GM21786 (cell line): ENCODE data around the gene PPP4C.

Experiments used
- ATAC-seq: cut with Tn5 transposase; IDR thresholded peaks from one replicate; pipeline ENCODE4 v1.9.1; 2021; ENCODE audit not compliant: unreplicated experiment

The PPP4C gene

DNA sequence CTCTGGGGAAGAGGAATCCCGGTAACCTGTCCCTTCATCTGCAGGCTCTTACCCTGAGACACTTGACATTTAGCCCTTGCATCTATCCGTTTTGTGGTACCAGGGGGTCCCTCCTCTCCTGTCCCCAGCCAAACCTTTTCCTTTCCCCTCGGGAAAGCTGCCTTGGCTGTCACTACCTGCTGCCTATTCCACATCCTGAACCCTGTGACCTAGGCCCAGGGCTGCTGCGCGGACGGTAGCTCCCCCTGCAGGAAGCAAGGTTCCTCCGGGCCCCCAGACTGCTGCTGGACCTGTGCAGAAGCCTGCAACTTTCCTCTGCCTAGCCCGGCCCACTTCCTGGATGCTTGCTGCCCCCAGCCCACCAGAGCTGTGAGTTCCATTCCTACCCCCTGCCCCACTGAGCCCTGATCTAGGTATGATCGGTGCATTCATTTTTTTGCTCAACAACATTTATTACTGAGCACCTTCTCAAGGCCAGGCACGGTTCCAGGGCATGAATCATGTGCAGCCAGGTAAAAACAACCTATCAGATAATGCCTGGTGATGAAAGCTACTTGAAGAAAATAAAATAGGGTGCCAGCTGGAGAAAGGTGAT, 20.7 kb upstream of the PPP4C start:
- no peak for ATAC-seq

DNA sequence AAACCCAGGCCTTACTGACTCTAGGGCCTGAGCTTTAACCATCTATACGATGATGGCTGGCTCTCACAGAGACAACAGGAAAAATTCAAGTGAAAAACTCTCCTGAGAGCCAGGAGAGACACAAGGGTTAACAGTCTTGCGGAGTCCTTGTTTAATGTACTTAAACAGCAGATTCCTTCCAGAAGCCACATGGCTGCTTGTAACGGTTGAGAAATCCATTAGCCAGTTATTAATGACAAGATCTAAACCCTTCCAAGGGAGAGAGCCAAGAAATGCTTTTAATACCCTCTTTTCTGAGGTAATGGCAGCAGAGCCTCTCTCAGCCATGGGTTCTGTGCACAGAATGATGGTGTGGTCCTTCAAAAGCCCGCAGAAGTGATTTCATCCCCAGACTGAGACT, 15.4 kb upstream of the PPP4C start:
- ATAC-seq = no peak

DNA sequence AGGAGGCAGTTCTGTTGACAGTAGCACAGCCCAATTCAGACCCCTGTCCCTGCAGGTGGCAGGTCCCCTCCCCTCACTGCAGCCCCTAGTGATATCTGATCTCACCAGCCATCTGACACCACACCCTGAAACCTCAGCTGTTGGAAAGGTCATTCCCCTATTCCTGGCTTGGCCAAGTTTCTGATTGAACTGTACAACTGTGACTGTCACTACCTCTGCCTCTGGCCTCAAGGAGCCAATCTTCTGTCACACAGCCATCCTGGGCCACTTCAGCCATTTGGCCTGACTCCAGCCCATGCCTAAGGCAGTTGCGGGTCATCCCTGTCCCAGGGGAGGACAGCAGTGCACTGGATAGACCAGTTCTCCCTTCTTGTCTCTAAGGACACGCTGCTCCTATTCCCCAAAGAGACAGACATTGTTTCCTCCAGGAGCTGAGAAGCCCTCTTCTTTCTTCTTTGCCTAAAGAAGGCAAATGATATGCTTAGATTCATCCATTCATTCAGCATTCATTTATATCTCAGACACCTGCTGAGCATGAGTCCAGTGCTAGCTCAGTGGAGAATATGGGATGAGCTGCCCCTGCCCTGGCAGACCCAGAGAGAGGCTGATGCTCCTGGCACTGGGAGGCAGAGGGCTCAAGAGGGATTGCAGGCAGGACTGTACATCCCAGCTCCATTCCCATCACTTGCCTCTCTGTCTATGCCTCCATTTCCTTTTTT, 14.8 kb upstream of the PPP4C start:
- ATAC-seq = no peak

DNA sequence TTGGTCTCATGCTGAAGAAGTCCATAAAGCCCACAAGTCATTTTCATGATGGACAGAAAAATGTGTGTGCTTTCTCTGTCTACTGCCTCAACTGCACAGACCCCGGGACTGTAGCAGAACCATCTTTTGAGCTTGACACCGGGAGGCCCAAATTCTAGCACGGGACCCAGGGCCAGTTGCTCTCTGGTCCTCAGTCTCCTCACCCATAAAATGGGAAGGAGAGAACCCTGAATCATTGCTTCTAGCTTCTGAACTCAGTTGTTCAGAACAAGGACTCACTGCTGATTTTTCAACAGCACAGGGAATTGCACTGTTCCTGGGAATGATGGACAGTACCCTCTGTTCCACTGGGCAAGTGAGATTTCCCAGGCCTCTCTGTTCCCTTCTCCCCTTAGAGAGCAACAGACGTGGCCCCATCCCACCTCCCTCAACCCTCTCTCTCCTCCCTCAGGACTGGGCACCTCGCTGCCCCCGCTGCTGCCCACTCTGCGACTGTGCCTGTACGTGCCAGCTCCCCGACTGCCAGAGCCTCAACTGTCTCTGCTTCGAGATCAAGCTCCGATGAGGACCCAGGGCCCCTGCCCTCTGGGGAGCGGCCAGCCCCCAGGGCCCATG, 12.4 kb upstream of the PPP4C start:
- ATAC-seq = no peak

DNA sequence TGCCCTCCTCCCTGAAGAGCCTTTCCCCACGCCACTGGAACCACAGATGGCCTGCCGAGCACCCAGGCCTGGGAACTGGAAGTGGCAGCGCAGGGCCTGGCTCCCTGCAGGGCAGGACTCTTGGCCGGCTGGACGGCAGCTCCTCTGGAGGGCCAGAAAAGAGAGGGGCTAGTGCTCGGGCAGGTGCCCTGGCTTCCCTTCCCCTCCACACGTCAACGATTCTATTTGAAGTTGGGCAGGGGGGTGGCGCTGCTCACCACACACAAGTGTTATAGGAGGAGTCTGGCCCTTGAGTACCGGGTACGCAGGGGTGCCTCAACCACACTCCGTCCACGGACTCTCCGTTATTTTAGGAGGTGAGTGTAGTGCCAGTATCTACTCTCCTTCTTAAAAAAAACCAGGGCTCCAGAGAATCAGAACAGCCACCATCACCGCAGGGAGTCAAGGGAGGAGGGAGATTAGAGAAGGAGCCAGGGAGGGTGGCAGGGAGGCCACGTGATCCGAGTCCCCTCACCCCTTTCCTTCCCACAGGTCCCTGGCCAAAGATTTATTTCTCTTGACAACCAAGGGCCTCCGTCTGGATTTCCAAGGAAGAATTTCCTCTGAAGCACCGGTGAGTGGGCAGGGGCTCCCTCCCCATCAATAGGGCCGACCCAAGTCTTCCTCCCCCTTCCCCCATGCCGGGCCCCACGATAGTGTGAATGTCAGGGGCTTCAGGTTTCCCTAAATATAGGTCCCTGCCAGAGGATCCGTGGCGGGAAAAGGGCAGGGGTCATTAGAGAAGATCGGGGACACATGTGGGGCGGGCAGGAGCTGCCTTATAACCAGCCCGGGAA, 11.7 kb upstream of the PPP4C start:
- peak; percentile 31 for ATAC-seq

DNA sequence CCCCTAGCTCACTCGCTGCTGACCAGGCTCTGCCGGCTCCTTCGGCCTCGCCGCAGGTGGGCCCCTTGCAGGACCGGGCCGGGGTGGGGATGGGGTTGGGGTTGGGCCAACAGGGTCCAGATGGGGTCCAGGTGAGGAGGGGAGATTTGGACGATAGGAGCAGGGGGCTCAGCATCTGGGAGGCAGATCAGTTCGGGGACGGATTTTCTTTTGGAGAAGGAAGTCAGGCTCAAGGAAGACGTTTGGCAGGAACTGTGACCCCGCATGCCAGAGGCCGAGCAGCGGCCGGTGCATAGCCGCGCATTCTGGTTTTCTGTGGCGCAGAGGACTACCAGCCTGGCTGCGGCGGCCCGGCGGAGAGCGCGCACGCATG, 11.1 kb upstream of the PPP4C start:
- ATAC-seq = no peak

DNA sequence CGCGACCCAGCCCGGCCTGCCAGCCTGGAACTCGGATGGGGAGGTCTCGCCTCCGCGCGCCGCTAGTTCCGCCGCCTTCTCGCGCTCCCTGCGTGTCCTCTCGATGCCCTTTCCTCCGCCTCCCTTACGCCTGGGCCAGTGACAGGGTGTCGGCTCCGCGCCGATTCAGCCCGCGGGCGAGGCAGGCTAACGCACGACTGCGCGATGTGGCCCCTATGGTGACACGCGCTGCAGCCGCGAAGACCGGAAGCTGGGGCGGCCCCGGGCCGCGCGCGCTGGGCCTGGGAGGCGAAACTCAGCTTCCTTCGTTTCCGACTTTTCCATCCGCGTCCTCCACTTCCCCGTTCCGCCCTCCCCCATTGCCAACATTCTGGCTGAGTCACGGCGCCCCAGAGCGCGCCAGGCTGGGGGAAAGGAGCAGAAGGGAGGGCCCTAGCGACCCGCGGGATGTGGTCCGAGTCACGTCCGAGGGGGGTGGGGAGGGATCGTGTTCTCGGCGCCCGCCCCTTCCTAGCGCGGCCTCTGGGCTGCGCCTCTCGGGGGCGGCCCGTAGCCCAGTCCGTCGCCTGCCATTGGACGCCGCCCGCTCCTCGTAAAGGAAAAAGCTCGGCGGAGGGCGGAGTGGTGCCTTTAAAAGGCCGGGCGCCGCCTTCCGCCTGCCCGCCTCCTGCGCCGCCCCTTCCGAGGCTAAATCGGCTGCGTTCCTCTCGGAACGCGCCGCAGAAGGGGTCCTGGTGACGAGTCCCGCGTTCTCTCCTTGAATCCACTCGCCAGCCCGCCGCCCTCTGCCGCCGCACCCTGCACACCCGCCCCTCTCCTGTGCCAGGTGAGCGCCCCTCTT, 10.5 kb upstream of the PPP4C start, which contains the start of gene ALDOA:
TSS of gene ALDOA (plus strand) at position 659 of the 841 bp plus-strand sequence. CDS start 1,138 bp downstream, outside the sequence.
- peak; percentile 76 for ATAC-seq

DNA sequence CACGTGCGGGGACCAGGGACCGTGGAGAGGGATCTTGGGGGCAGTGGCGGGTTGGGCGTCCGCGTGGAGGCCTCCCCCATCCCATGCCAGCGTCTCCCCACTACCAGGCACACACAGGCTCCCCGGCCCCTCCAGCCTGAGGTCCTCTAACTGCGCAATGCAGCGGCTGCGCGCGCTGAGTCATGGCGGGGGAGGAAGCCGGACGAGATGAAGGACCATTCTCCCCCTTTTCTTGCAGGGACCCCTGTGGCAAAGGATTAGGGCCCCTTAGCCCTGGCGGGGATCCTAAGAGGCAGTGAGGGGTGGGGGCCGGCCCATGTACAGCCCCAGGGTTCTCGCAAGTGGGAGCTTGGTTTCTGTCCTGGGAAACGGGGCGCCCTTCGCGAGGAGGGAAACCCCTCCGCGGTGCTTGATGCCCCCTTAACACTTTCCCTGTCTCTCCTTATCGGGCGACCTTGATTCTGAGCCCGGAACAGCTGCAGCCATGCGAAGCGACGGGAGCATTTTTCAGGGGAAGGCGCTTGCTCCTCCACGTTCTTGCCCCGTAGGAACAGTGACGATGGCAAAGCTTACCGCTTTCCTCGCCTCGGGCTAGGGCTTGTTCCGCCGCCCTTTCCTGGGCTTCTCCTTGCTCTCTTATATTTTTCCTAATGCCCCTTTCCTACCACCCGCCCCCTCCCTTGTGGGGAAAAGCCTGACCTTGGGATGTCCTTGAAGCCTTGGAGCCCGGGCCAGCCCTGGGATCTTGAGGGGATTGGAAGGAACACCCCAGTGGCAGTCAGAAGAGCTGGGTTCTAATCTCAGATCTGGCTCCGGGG, 9.6 kb upstream of the PPP4C start:
- ATAC-seq = peak; percentile 1

DNA sequence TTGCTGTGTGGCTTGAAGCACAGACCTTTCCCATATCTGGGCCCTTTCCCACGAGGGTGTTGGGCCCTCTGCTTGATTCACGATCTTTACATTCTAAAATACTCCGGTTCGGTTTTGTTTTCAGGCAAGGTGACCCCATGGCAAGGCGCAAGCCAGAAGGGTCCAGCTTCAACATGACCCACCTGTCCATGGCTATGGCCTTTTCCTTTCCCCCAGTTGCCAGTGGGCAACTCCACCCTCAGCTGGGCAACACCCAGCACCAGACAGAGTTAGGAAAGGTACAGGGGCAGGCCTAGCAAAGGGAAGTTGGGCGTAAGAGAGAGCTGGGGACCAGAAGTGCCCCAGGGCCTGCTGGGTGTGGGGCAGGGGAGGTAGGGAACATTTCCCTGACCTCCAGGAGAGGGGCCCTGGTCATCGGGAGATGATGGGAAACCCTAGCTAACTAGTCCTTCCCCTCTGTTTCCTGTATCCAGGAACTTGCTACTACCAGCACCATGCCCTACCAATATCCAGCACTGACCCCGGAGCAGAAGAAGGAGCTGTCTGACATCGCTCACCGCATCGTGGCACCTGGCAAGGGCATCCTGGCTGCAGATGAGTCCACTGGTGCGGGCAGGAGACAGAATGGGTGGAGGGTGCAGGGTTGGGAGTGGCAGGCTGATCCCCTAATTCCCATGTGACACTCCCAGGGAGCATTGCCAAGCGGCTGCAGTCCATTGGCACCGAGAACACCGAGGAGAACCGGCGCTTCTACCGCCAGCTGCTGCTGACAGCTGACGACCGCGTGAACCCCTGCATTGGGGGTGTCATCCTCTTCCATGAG, 8.8 kb upstream of the PPP4C start:
- ATAC-seq = no peak

DNA sequence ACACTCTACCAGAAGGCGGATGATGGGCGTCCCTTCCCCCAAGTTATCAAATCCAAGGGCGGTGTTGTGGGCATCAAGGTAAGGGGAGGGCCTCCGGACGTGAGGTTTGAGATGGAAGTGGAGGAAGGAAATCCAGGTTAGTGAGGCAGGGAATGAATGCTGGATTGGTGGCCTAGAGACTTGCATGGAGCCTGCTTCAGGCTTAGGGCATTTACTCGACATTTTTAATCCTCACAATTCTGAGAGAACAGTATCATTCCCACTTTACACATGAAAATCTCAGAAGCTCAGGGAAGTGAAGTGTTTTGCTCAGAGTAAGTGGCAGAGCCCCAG, 8.2 kb upstream of the PPP4C start:
- ATAC-seq = no peak

DNA sequence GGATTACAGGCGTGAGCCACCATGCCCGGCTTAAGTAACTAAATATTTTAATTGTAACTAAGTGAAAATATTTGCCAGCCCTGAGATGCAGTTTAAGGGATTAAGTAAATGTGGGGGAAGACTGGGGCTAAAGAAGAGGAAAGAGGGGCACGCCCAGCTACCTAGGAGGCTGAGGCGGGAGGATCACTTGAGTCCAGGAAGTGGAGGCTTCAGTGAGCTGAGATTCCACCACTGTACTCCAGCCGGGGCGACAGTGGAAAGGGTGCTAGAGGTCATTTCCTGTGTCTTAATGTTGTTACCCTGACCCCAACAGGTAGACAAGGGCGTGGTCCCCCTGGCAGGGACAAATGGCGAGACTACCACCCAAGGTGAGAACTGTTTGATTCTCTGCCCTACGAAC, 7.5 kb upstream of the PPP4C start:
- no peak for ATAC-seq

DNA sequence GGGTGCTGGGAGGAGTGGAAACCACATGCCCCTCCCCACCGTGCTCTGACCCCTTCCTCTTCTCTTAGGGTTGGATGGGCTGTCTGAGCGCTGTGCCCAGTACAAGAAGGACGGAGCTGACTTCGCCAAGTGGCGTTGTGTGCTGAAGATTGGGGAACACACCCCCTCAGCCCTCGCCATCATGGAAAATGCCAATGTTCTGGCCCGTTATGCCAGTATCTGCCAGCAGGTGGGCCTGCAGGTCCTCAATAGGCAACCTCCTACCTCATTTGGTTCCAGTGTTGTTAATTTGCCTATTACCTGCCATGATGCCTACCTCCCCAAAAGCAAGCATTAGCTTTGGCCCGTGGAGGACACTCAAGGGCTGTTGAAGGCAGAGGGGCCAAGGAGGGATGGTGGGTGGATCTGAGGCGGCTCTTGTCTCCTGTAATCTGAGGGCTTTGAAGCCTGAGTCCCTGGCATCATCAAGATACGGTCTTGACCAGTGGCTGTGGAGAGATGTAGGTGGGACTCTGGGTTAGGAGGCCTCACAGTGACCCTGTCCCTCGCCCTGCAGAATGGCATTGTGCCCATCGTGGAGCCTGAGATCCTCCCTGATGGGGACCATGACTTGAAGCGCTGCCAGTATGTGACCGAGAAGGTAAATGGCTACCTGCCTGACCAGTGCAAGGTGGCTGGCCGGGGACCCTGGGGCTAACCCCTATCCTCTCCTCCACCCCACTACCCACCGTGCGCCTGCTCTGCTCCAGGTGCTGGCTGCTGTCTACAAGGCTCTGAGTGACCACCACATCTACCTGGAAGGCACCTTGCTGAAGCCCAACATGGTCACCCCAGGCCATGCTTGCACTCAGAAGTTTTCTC, 6.8 kb upstream of the PPP4C start:
- ATAC-seq = no peak

DNA sequence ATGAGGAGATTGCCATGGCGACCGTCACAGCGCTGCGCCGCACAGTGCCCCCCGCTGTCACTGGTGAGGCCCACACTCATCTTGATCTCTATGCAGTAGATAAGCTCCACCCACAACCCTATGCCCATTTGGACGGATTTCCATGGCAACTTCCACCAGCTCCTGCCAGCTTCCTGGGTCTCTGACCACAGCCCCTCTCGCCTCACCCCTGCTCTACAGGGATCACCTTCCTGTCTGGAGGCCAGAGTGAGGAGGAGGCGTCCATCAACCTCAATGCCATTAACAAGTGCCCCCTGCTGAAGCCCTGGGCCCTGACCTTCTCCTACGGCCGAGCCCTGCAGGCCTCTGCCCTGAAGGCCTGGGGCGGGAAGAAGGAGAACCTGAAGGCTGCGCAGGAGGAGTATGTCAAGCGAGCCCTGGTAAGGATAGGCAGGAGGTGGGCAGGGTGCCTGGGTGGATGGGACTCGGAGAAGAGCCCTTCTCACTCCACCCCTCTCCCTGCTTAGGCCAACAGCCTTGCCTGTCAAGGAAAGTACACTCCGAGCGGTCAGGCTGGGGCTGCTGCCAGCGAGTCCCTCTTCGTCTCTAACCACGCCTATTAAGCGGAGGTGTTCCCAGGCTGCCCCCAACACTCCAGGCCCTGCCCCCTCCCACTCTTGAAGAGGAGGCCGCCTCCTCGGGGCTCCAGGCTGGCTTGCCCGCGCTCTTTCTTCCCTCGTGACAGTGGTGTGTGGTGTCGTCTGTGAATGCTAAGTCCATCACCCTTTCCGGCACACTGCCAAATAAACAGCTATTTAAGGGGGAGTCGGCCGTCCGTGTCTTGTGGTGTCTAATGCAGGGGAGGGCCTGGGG, 6.0 kb upstream of the PPP4C start:
- ATAC-seq = no peak

DNA sequence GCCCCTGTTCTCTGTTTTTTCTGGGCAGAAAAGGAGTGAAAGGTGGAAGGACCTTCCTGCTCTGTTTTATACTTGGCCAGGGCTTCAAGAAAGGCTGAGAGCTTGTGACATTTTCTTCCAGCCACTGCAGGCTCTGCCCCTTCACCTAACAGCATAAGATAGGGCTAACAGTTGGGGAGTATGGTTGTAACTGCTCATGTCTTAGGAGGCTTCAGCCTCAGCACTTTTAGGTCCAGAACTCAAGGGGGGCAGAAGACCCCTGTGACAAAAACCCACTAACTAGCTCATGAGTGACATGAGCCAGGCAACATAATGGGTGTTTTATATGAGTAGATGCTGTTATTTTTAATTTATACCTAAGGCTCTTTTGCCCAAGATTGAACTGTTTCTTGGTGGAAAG, 5.3 kb upstream of the PPP4C start:
- no peak for ATAC-seq

DNA sequence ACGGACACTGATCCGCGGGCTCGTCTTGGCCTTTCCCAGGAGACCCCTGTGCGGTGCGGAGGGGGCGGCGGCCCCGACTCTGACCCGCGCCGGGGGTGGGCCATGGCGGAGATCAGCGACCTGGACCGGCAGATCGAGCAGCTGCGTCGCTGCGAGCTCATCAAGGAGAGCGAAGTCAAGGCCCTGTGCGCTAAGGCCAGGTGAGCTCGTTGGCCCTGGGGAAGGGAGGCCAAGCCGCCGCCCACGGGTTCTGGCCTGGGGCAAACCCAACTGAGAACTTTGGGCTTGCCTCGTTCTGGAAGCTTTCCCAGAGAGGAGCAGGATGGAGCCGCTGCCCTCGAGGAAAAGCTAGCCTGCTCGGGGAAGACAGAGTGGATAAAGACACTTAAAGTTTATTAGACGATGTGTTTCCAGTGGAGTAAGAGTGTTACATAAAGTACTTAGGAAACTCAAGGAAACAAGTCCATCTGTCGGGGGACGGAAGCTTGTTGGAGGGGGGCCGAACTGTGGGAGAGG, 540 bp downstream of the PPP4C start:
- ATAC-seq = no peak

DNA sequence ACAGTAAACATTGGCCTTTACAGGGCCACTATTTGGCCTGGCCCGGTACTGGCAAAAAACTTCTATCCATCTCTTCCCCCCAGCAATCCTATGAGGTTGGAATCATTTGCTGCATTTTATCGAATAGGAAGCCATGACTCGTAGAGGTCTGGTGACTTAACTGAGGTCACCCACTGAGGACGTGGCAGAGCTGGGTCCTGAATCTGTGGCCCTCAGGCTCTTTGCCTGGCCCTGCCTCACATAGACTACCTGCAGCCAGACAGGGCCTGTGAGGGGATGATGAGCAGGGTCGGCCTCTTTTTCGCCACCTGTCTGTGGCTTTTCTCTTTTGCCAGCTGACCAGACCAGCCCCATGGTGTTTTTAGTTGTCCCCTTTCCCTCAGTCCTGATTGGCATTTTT, 1.9 kb downstream of the PPP4C start:
- ATAC-seq = no peak

DNA sequence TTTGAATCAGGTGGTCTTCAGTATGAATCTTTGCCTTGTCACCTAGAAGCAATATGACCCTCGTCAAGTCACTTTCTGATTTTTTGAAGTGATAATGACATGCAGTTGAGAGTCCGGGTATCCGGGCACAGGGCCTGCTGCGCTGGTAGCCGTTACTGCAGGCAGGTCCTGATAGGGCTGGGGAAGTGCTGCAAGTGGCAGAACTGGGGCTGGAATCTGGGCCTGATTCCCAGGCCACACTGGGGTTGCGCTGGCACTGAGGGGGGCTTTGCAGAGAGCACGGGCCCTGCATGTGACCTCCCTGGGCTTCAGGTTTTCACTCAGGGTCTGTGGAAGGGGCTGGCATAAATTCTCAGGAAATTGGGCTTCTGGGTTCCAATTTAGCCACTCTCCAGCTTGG, 3.0 kb downstream of the PPP4C start:
- ATAC-seq = no peak
